HepG2 (cell line): ENCODE results near the gene TUT4. TPM values are rescaled to one million over a fixed set of nuclear protein-coding genes. Genes with fewer than 3 reads are reported as not detected.

ENCODE experiments used
- ATAC-seq: fragments of 200-7000 bp; cut with Tn5 transposase; 3 replicates; pipeline ENCODE4 v1.9.1; 2020; ENCODE audit warnings: mild to moderate bottlenecking, moderate library complexity
- BruUV-seq: library from RNA; stranded (reverse); fragments of 400-500 nt; replicated peaks from 2 replicates; lab custom pipeline; 2021; lab: Mats Ljungman, UMichigan
- CTCF ChIA-PET: fragments of 300-600 bp; formaldehyde crosslinking; extraction: SDS; loops from one replicate; lab custom pipeline; 2021; ENCODE audit warnings: low total read pairs, inconsistent platforms, low intra/inter-chr PET ratio; lab: Yijun Ruan, JAX
- POLR2A ChIA-PET: fragments of 350-600 bp; sonication (Branson Sonifier 250); formaldehyde crosslinking; loops from one replicate; lab custom pipeline; 2020; ENCODE audit warnings: antibody characterized with exemption, inconsistent platforms; lab: Yijun Ruan, JAX
- DNase-seq: peaks from one replicate; pipeline ENCODE4 v3.0.0-alpha.2; 2015; ENCODE audit warnings: low spot score
- FAIRE-seq: peaks from 3 replicates; lab custom pipeline; 2011; peaks lifted over from hg19 to GRCh38; lab: Jason Lieb, UNC
- H2AFZ ChIP-seq: one replicate; pipeline ENCODE4 v1.6.1; 2011; ENCODE audit warnings: low read length, inconsistent platforms
- H3K27ac ChIP-seq: fragments of 300-600 bp; 3 replicates; pipeline ENCODE4 v1.8.0; 2011; ENCODE audit warnings: mixed run types, mild to moderate bottlenecking, mixed read lengths, low read length, inconsistent platforms; ENCODE audit not compliant: insufficient read depth; ENCODE audit errors: extremely low read length
- H3K27me3 ChIP-seq, 2 experiments: fragments of 200-600 bp in 1 of 2; 2 replicates in 1 of 2; 3 replicates in 1 of 2; pipeline versions ENCODE4 v1.6.0 to v1.8.0; 2011; ENCODE audit warnings: low read length in 2 of 2, mild to moderate bottlenecking in 2 of 2, moderate library complexity in 2 of 2, inconsistent platforms in 1 of 2; ENCODE audit not compliant: insufficient read depth in 2 of 2, control insufficient read depth in 1 of 2
- H3K36me3 ChIP-seq, 2 experiments: fragments of 200-600 bp in 1 of 2; replicated peaks in 1 of 2; 2 replicates in 1 of 2; 3 replicates in 1 of 2; pipeline versions ENCODE4 v1.5.1 to v1.8.0; 2011; ENCODE audit warnings: low read length in 2 of 2, inconsistent platforms in 1 of 2; ENCODE audit not compliant: insufficient read depth in 2 of 2, control insufficient read depth in 1 of 2
- H3K4me1 ChIP-seq: 2 replicates; pipeline ENCODE4 v1.5.1; 2012; ENCODE audit warnings: low read length, inconsistent platforms; ENCODE audit not compliant: insufficient read depth
- H3K4me2 ChIP-seq: 2 replicates; pipeline ENCODE4 v1.6.0; 2011; ENCODE audit warnings: low read depth, low read length, inconsistent platforms
- H3K4me3 ChIP-seq, 3 experiments: fragments of 200-600 bp in 1 of 3; sonication (generic), shearing (Covaris generic) in 1 of 3; replicated peaks in 1 of 3; 2 replicates each; pipeline ENCODE4 v1.5.1; 2011 to 2016; ENCODE audit warnings: low read length in 3 of 3, inconsistent platforms in 2 of 3, low read depth in 2 of 3, mild to moderate bottlenecking in 2 of 3, control low read depth in 1 of 3, mixed read lengths in 1 of 3; ENCODE audit not compliant: insufficient read depth in 1 of 3
- H3K79me2 ChIP-seq: one replicate; pipeline ENCODE4 v1.6.1; 2011; ENCODE audit warnings: low read length, inconsistent platforms; ENCODE audit not compliant: insufficient read depth
- H3K9ac ChIP-seq: 2 replicates; pipeline ENCODE4 v1.6.0; 2011; ENCODE audit warnings: mild to moderate bottlenecking, low read depth, low read length, inconsistent platforms; ENCODE audit not compliant: insufficient read depth
- H3K9me3 ChIP-seq: 2 replicates; pipeline ENCODE4 v1.5.1; 2012; ENCODE audit warnings: mild to moderate bottlenecking, low read length
- H4K20me1 ChIP-seq: 2 replicates; pipeline ENCODE4 v1.6.0; 2011; ENCODE audit warnings: inconsistent platforms, mild to moderate bottlenecking, low read length, moderate library complexity; ENCODE audit not compliant: insufficient read depth
- ETV6 ChIP-seq: sonication (generic); formaldehyde crosslinking; conservative IDR thresholded peaks from 2 replicates; pipeline ENCODE4 v1.4.0; 2020; ENCODE audit warnings: missing genetic modification reagents
- HOXA9 ChIP-seq: sonication (generic); formaldehyde crosslinking; IDR thresholded peaks from 2 replicates; pipeline ENCODE4 v1.8.1; 2022; ENCODE audit warnings: missing genetic modification reagents, mild to moderate bottlenecking, moderate library complexity, borderline replicate concordance
- MAZ ChIP-seq, 2 experiments: sonication (generic) in 1 of 2; formaldehyde crosslinking in 1 of 2; IDR thresholded peaks; 2 replicates each; pipeline versions ENCODE4 v1.5.0 to v1.6.1; 2012 to 2020; ENCODE audit warnings: low read depth in 2 of 2, mild to moderate bottlenecking in 2 of 2, borderline replicate concordance in 1 of 2, improper control_type of control experiment in 1 of 2, low read length in 1 of 2, missing genetic modification reagents in 1 of 2, moderate library complexity in 1 of 2
- NCOA2 ChIP-seq: sonication (generic); formaldehyde crosslinking; IDR thresholded peaks from 2 replicates; pipeline ENCODE4 v1.8.0; 2022; ENCODE audit warnings: inconsistent platforms
- NR2F1 ChIP-seq, 2 experiments: fragments of 450-650 bp in 1 of 2; formaldehyde crosslinking in 1 of 2; IDR thresholded peaks; 2 replicates each; pipeline versions ENCODE4 v1.5.0 to v1.6.1; 2016 to 2020; ENCODE audit warnings: mild to moderate bottlenecking in 1 of 2, missing compliant biosample characterization in 1 of 2, missing genetic modification reagents in 1 of 2, moderate library complexity in 1 of 2
- PITX1 ChIP-seq: sonication (generic); formaldehyde crosslinking; IDR thresholded peaks from 2 replicates; pipeline ENCODE4 v1.5.1; 2020; ENCODE audit warnings: mild to moderate bottlenecking, missing genetic modification reagents
- RELA ChIP-seq: sonication (generic); formaldehyde crosslinking; IDR thresholded peaks from 2 replicates; pipeline ENCODE4 v1.4.0; 2020; ENCODE audit warnings: missing genetic modification reagents
- SP2 ChIP-seq: sonication (generic); formaldehyde crosslinking; IDR thresholded peaks from 2 replicates; pipeline ENCODE4 v1.5.1; 2020; ENCODE audit warnings: mild to moderate bottlenecking, missing genetic modification reagents
- ZBTB2 ChIP-seq: sonication (generic); formaldehyde crosslinking; IDR thresholded peaks from 2 replicates; pipeline ENCODE4 v1.8.0; 2022; ENCODE audit warnings: low read depth, missing genetic modification reagents
- ZFP36L2 ChIP-seq: sonication (generic); formaldehyde crosslinking; IDR thresholded peaks from 2 replicates; pipeline ENCODE4 v1.4.0; 2020; ENCODE audit warnings: missing genetic modification reagents
- ZMAT3 ChIP-seq: sonication (generic); formaldehyde crosslinking; conservative IDR thresholded peaks from 2 replicates; pipeline ENCODE4 v1.7.0; 2021; ENCODE audit warnings: missing genetic modification reagents
- ZNF281 ChIP-seq: sonication (generic); formaldehyde crosslinking; IDR thresholded peaks from 2 replicates; pipeline ENCODE4 v1.4.0; 2020; ENCODE audit warnings: missing genetic modification reagents, borderline replicate concordance
- ZNF674 ChIP-seq: sonication (generic); formaldehyde crosslinking; IDR thresholded peaks from 2 replicates; pipeline ENCODE4 v1.5.0; 2020; ENCODE audit warnings: low read depth, mild to moderate bottlenecking, missing genetic modification reagents
- ZNF740 ChIP-seq: sonication (generic); formaldehyde crosslinking; IDR thresholded peaks from 2 replicates; pipeline ENCODE4 v1.4.0; 2020; ENCODE audit warnings: missing genetic modification reagents
- WGBS: methylation state at CpG from one replicate; pipeline ENCODE4 v1.1.6; 2017; ENCODE audit warnings: low lambda C conversion rate; 5-methylcytosine and 5-hydroxymethylcytosine counted together
- in situ Hi-C: cut with HindIII; loops from 2 replicates; pipeline ENCODE4 v1.10.0; 2017; ENCODE audit warnings: low pct_unique_long_range_greater_than_20kb; ENCODE audit not compliant: extremely low pct_ligation_motif_present
- intact Hi-C: fragments of 100-400 bp; cut with micrococcal nuclease; formaldehyde crosslinking; loops from one replicate; pipeline ENCODE4 v1.10.0; 2022; ENCODE audit not compliant: unreplicated experiment
- polyA plus RNA-seq, 8 experiments: library from polyadenylated mRNA; depleted of rRNA in 3 of 8; stranded (reverse) in 7 of 8; unstranded in 1 of 8; fragments of >200 nt; fragmentation: Illumina TruSeq in 4 of 8; extraction: Trizol in 4 of 8; gene quantifications; 2 replicates each; pipeline versions ENCODE4 v1.2.1 to v1.2.3, GENCODE V29; 2011 to 2016; ENCODE audit warnings: low read depth in 4 of 8, missing spikeins in 1 of 8, mixed read lengths in 1 of 8; ENCODE audit not compliant: insufficient read depth in 1 of 8
- total RNA-seq, 5 experiments: library from RNA; depleted of rRNA; stranded (reverse); fragments of >200 nt; fragmentation: Illumina TruSeq; extraction: Trizol; gene quantifications; 2 replicates each; pipeline ENCODE4 v1.2.3, GENCODE V29; 2016; ENCODE audit warnings: low read depth in 1 of 5
- TF ChIP-seq, protein P1 (sequence below): sonication (generic); formaldehyde crosslinking; IDR thresholded peaks from 2 replicates; pipeline ENCODE4 v1.4.0; 2020; ENCODE audit warnings: mild to moderate bottlenecking, missing genetic modification reagents

TUT4 gene
- total and polyA plus RNA-seq, 2 of the 13 experiments (the other 11 are each of a cell fraction or from before 2014, with no cell fraction given) = 44.7 to 53.5 TPM

GRCh38 chr1:52404116-52404974 lies 148.5 kb downstream of the TUT4 start, which contains the start of the genes ORC1 and PRPF38A:
Gene ORC1 (minus strand): TSS chr1:52404423. CDS start chr1:52402223, 2,200 bp downstream.
Gene PRPF38A (plus strand): TSS chr1:52404602. CDS start chr1:52404750, 148 bp downstream.
- peak; percentile 93 for ATAC-seq
- Histone ChIP-seq H3K36me3 (peaks cover 9 to 46% of the 10 kb centered on the region in 2 experiments), H3K9me3 (no peaks in the 10 kb centered on the region), H3K9ac (peak within 1 kb of the TSS; percentile 99), H2AFZ (peak within 1 kb of the TSS; percentile 95), H3K79me2 (peaks cover 44% of the 10 kb centered on the region), H3K4me3 (peak within 1 kb of the TSS; percentile 76 to 96 (median 87)), H3K4me2 (peak within 1 kb of the TSS; percentile 80), H3K27ac (peak within 1 kb of the TSS; percentile 97), H4K20me1 (no peaks in the 10 kb centered on the region), H3K4me1 (peaks cover 34% of the 10 kb centered on the region), H3K27me3 (peaks cover 0 to 4% of the 10 kb centered on the region in 2 experiments; a peak in 1 of 5 replicates)
- BruUV-seq = TSS peak; percentile 84
- CTCF ChIA-PET = no interaction called here
- POLR2A ChIA-PET = interaction anchor here (0.7 to 2.3 kb wide), 11 partner anchors 9 to 325 kb away, joined by 3 to 14 read pairs (median 4); partner anchors contain the start of genes CC2D1B and TUT4
- WGBS = 1% methylated on average over 38 of the region's 57 CpGs
- in situ Hi-C loops = no loop called here
- intact Hi-C loops = loop anchor here (1.0 to 10.0 kb wide), 3 partner anchors 38 to 280 kb away; partner anchors contain the start of gene CC2D1B
- FAIRE-seq = peak; percentile 96
- peak; percentile 95 for DNase-seq
- TF ChIP-seq ZNF281 (no peak), PITX1 (CRISPR knock-in tag) (0 out of 2 replicates have a peak, but pooled peaks have one; percentile 1), ZMAT3 (CRISPR knock-in tag) (no peak), ZFP36L2 (CRISPR knock-in tag) (no peak), HOXA9 (CRISPR knock-in tag) (no peak), ZNF740 (CRISPR knock-in tag) (no peak), NR2F1 (CRISPR knock-in tag; IDR thresholded peaks at IDR 0.05) (no peak), RELA (CRISPR knock-in tag) (no peak), ZBTB2 (peak; percentile 44; the same call in 1 of the 2 replicates), NCOA2 (CRISPR knock-in tag) (peak; percentile 45), ETV6 (CRISPR knock-in tag) (no peak), MAZ (IDR thresholded peaks at IDR 0.05; ENCODE audit: borderline replicate concordance, low read depth, low read length) (peak; percentile 50; the same call in 1 of the 2 replicates), MAZ (CRISPR knock-in tag; IDR thresholded peaks at IDR 0.05; ENCODE audit: low read depth) (peak; percentile 56), SP2 (CRISPR knock-in tag) (peak; percentile 71), ZNF674 (CRISPR knock-in tag) (no peak)
- TF ChIP-seq, protein P1, sequence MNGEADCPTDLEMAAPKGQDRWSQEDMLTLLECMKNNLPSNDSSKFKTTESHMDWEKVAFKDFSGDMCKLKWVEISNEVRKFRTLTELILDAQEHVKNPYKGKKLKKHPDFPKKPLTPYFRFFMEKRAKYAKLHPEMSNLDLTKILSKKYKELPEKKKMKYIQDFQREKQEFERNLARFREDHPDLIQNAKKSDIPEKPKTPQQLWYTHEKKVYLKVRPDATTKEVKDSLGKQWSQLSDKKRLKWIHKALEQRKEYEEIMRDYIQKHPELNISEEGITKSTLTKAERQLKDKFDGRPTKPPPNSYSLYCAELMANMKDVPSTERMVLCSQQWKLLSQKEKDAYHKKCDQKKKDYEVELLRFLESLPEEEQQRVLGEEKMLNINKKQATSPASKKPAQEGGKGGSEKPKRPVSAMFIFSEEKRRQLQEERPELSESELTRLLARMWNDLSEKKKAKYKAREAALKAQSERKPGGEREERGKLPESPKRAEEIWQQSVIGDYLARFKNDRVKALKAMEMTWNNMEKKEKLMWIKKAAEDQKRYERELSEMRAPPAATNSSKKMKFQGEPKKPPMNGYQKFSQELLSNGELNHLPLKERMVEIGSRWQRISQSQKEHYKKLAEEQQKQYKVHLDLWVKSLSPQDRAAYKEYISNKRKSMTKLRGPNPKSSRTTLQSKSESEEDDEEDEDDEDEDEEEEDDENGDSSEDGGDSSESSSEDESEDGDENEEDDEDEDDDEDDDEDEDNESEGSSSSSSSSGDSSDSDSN (CRISPR knock-in tag) = peak; percentile 63; the same call in 1 of the 2 replicates
